ENCODE data around the gene TAAR1.

GRCh38 chr6:132690678-132691077 lies 31.7 kb upstream of the TAAR1 start:
- no peak for TF ChIP-seq CTCF (IDR thresholded peaks at IDR 0.05)
- TF ChIP-seq EP300 (IDR thresholded peaks at IDR 0.05): no peak
- TF ChIP-seq POLR2AphosphoS5 (IDR thresholded peaks at IDR 0.05): no peak
- no peak for TF ChIP-seq POLR2A (IDR thresholded peaks at IDR 0.05; ENCODE audit: low read depth)
